NCI-H187 treated with DMSO at 0.1 percent for 48 hours (cell line): ENCODE measurements around the gene PLPP2.

Experiments used
- DNase-seq: peaks from one replicate; lab custom pipeline; 2025; lab: John Stamatoyannopoulos, UW

PLPP2 gene

GRCh38 chr19:291006-291521, at the start of gene PLPP2:
TSS of gene PLPP2 (minus strand) at chr19:291403. CDS start at chr19:291336, 67 bp downstream.
- DNase-seq, result no peak

GRCh38 chr19:340620-341385, 49.6 kb upstream of the PLPP2 start:
- no peak for DNase-seq

- DNase-seq, result no peak
Measured at GRCh38 chr19:339262-339887, 48.2 kb upstream of the PLPP2 start.

- no peak for DNase-seq
Measured at GRCh38 chr19:338421-338820, 47.2 kb upstream of the PLPP2 start.

DNA sequence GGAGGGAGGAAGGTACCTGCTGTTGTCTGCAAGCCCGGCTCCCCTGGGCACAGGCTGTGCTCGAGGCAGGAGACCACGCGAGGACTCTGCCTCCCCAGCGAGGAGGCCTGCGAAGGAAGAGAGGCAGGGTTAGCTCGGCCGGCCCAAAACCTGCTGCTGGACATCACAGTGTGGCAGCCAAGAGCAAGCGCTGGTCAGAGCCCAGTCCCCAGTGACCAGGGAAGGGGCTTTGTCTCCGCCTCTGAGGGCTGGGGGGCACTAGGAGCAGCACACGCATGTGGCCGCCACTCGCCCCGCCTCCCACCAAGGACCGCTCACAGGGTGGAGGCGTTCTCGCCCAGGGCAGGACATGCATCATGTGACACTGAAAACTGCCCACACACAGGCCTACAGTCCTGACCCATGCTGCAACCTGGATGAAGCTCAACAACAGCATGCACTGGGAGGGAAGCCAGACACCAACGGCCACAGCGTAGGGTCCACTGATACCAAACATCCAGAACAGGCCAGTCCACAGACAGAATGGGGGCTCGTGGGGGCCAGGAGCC, 44.9 kb upstream of the PLPP2 start:
- no peak for DNase-seq

GRCh38 chr19:335486-336066, 44.4 kb upstream of the PLPP2 start:
- DNase-seq, result no peak

DNA sequence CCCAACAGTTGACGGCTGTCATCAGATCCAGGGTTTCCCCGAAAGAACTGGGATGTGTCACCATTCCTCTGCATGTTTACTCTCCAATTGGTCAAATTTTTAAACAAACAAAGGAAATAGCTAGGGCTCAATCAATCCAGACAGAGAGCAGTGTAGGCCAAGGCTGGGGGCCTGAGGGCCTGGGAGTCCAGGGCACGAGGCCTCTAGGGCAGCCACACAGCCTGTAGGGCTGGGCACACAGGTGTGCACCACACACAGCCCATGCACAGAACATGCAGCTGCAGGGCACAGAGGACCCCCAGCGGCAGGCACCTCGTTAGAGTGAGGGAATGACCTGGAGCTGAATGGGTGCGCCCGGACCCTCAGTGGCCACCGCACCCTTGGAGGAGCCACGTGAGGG, 43.9 kb upstream of the PLPP2 start:
- DNase-seq, result no peak

DNA sequence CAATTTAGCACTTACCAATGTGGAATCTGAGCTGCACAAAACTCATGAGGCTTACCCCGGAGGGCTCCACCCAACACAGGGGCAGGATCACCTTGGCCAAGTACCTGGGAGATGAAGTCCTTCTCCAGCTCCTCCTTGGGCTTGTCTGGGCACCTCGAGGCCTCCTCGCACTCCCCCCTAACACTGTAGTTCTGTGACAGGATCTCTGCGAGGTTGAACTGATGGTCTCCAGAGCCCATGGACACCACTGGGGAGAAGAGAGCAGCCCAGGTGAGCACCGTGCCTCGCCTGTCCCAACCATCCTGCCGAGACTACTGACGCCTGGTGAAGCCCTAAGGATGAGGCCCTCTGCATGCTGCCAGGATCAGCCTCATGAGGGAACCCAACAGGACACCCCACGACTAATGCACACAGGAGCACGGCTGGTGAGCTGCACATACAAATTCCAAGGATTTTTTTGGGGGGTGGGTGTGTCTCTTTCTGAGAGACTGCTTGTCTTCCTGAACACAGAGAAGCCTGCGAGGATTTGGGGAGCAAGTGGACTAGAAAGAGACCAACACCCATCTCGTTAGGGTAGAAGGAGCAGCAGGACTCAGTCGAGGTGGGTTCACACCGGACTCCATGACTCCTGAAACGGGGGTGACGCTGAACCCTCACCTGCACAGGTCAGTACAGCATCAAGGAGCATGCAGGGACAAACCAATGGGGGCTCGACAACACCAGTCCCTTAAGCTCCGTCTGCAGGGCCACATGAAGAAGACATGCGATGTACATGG, 43.3 kb upstream of the PLPP2 start:
- DNase-seq, result no peak

- no peak for DNase-seq
Measured at GRCh38 chr19:330503-330902, 39.3 kb upstream of the PLPP2 start.

DNA sequence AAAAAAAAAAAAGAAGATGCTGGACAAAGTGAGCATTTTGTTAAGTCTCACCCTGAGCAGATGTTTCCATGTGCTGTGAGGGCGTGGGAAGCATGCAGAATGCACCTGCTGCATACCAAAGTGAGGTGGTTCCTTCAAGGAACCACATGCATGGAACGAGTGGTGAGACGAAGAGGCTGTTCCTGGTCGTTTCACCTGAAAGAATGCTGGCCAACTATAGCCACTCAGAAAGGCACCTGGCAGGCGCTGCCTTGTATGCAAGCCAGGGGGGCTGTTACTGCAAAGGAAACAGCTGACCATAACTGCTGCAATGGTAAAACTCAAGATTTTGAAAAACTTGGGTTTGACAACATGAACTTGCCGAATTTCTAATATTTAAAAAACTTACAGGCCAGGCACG, 38.7 kb upstream of the PLPP2 start:
- no peak for DNase-seq

- DNase-seq, result no peak
Measured at GRCh38 chr19:328025-328505, 36.9 kb upstream of the PLPP2 start.

DNA sequence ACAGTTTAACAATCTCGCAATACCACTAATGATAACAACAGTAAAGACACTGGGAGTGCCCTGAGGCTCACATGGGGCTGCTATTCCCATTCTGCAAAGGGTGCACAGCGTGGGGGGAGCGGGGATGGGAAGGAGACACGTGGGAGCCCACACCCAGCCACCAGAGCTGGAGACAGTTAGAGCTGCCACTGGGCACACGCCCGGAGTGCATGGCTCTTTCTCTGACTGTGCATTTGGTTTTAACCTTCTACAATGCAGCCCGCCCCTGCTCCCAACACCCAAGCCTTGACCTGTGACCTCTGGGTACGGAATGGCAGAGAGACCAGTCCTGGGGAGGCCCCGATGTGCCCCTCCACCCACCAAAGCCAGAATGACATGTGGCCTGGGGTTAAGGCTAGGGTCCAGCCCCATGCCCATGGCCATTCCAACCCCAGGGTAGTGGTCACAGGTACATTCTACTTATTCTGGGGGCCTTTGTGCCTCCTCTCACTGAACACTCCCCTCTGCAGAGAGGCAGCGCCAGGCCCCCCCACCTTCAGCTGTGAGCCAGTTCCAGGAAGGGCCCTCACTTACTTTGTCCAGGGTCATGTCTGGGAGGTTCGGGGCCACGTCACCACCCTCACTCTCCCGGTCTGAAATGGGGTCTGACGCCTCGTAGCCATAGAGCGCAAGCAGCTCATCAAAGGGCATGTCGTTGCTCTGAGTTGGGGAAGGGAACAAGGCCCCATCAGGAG, 36.3 kb upstream of the PLPP2 start:
- DNase-seq, result no peak

DNA sequence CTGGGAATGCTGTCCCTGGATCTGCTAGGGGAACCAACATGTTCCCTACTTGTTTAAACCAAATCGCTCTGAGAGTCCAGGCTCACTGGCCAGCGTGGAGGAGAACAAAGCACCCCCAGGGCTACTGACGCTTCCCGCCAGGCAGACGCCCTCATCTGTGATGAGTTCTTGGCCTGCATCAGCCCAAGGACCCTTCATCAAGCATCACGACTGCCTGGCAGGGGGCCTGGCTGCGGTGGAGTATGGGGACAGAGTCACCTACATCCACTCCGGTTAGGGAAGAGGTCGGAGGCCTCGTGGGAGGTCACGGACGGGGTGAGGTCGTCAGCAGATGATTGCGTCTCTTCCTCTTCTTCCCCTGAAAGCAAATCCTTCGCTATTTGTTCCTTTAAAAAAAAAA, 35.7 kb upstream of the PLPP2 start:
- no peak for DNase-seq

GRCh38 chr19:325937-326565, 34.8 kb upstream of the PLPP2 start:
- no peak for DNase-seq

DNA sequence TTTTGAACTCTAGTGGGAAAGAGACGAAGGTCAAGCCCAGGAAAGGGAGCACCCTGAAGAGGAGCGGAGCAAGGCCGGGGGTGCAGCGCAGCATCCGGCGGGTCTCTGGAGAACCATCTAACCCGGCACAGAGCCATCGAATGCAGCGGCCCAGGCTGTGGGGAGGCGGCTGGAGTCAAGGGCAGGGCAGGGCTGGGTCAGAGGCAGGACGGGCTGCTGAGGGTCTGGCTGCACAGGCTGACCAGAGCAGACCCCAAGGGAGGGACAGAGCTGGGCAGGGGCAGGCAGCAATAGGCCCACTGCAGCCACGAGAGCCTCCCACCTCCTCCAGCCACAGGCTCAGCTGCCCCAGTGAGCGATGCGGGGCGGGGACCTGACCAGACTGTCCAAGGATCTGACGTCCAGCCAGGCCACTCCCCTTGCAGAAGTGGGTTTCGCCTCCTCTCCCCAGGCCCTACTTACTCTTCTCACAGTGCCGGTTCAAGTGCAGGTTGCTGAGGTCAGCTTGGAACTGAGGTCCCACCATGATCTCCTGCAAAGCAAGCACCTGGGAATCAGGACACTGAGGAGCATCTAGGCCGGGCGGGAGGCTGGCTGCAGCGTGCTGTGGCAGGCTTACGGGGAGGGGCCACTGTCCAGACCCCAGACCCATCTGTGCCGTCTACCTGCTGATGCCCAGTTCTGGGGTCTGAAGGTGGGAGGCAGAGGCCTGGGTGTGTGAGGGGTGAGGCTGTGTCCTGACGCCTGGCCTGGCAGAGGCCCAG, 34.2 kb upstream of the PLPP2 start:
- no peak for DNase-seq

DNA sequence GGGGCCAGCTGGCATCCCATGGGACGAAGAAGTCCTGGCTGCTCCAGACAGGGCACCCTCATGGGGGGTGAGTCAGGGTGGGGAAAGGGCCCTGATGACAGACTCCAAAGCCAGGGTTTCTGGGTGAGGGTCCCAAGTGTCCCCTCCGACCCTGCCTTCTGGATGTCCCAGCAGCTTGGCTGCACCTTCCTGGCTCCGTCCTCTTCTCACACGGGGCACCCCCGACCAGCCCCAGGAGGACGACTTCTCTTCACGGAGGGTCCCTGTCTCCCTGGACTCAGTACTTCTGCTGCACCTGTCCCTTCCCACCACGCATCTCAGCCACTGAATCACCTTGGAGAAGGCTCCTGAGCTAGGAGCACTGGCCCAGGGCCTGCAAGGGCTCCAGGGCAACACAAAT, 33.5 kb upstream of the PLPP2 start:
- DNase-seq, result no peak

DNA sequence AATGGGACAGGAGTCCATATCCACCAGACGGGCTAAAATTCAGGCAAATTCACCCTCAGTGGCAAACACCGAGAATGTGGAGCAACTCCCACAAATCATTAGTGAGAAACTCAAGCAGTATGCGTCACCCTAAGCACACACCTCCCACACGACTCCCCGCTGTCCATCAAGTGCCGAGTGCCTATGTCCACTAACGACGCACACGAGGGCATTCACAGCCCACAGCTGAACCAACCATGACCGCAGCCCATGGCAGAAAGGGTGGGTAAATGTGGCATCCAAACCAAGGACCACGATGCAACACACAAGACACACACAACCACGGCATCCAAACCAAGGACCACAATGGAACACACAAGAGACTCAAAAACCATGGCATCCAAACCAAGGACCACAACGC, 31.4 kb upstream of the PLPP2 start:
- no peak for DNase-seq

GRCh38 chr19:318509-318774, 27.2 kb upstream of the PLPP2 start:
- DNase-seq, result no peak

- DNase-seq, result no peak
Measured at GRCh38 chr19:317710-318508, 26.7 kb upstream of the PLPP2 start.

DNA sequence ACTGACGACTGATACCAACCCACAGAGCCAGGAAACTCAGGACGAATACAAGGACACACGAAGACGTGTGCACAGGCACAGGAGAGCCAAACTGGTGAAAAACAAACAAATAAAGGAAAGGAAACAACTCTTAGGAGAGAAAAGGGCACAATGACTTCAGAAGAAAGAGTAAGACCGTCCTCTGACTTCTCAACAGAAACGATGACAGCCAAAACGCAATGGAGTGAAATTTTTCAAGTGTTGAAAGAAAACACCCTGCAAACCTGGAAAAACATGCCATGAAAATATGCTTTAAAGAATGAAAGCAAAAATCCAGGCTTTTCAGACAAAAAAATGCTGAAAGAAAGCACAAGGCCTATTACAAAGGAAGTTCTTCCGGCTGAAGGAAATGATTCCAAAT, 24.6 kb upstream of the PLPP2 start:
- DNase-seq, result no peak
